ENCODE measurements around the gene THAP8. TPM values are rescaled to one million over a fixed set of nuclear protein-coding genes. Genes with fewer than 3 reads are reported as not detected.
A peak's percentile ranks its signal among the peaks of the same experiment; 100 is the strongest.

Gene THAP8
- total RNA-seq, 1 experiment from 2014 or later, result 7.6 TPM

- Mint-ChIP-seq H3K4me3 (ENCODE audit: unreplicated experiment) (no peak overlapping the region), H3K36me3 (ENCODE audit: insufficient read depth, unreplicated experiment) (peaks cover 35% of the 10 kb centered on the region), H3K4me1 (ENCODE audit: low read depth, unreplicated experiment) (peaks cover 33% of the 10 kb centered on the region), H3K27ac (ENCODE audit: unreplicated experiment) (peak overlapping the region; percentile 91), H3K9me3 (ENCODE audit: unreplicated experiment) (no peaks in the 10 kb centered on the region), H3K27me3 (ENCODE audit: insufficient read depth, unreplicated experiment) (no peaks in the 10 kb centered on the region)
- TF ChIP-seq CTCF (IDR thresholded peaks at IDR 0.05; ENCODE audit: insufficient read depth in 1 of 2, low read depth in 1 of 2, low read length in 1 of 2, severe bottlenecking in 1 of 2, unreplicated experiment in 1 of 2), result no peak
- ChIA-PET CTCF (no interaction called here), POLR2A (no interaction called here)
- no peaks in the 10 kb centered on the region for H3K9me3 ChIP-seq
- BruUV-seq (replicated peaks), result no TSS peak
- no peak overlapping the region for H3K4me3 ChIP-seq (ENCODE audit: low read depth, low read length)
- H3K36me3 ChIP-seq (ENCODE audit: control insufficient read depth, insufficient read depth, low read length), result no peaks in the 10 kb centered on the region
- H3K27me3 ChIP-seq (replicated peaks; ENCODE audit: control insufficient read depth, insufficient read depth, low read length), result no peaks in the 10 kb centered on the region
- intact Hi-C loops (cut with micrococcal nuclease; ENCODE audit: unreplicated experiment), result no loop called here
- H3K4me1 ChIP-seq, result peaks cover 22% of the 10 kb centered on the region
- DNase-seq, result no peak
These were observed 13.6 kb downstream of the THAP8 start for GRCh38 chr19:36040495-36040894.

- Mint-ChIP-seq H3K36me3 (ENCODE audit: insufficient read depth, unreplicated experiment) (peaks cover 30% of the 10 kb centered on the region), H3K9me3 (ENCODE audit: unreplicated experiment) (no peaks in the 10 kb centered on the region), H3K4me1 (ENCODE audit: low read depth, unreplicated experiment) (peaks cover 12% of the 10 kb centered on the region), H3K4me3 (ENCODE audit: unreplicated experiment) (no peak within 1 kb of the TSS), H3K27me3 (ENCODE audit: insufficient read depth, unreplicated experiment) (no peaks in the 10 kb centered on the region), H3K27ac (ENCODE audit: unreplicated experiment) (no peak within 1 kb of the TSS)
- Histone ChIP-seq H3K36me3 (ENCODE audit: control insufficient read depth, insufficient read depth, low read length) (peaks cover 2% of the 10 kb centered on the region; the same call in 1 of the 2 replicates), H3K27me3 (replicated peaks; ENCODE audit: control insufficient read depth, insufficient read depth, low read length) (no peaks in the 10 kb centered on the region), H3K4me3 (ENCODE audit: low read depth, low read length) (no peak within 1 kb of the TSS), H3K9me3 (no peaks in the 10 kb centered on the region), H3K4me1 (no peaks in the 10 kb centered on the region; the same call in 1 of the 2 replicates)
- POLR2A ChIA-PET, result no interaction called here
- DNase-seq, result no peak
- CTCF ChIA-PET, result no interaction called here
- intact Hi-C loops (cut with micrococcal nuclease; ENCODE audit: unreplicated experiment), result no loop called here
- BruUV-seq (replicated peaks), result no TSS peak
- no peak for TF ChIP-seq CTCF (IDR thresholded peaks at IDR 0.05; ENCODE audit: insufficient read depth in 1 of 2, low read depth in 1 of 2, low read length in 1 of 2, severe bottlenecking in 1 of 2, unreplicated experiment in 1 of 2)
These were observed 21.6 kb downstream of the THAP8 start, which contains the start of gene CLIP3 for GRCh38 chr19:36032251-36033104. Gene CLIP3 (minus strand): TSS chr19:36032873. CDS start chr19:36032357, 516 bp downstream.

GRCh38 chr19:36031308-36031707, 22.8 kb downstream of the THAP8 start:
- Mint-ChIP-seq H3K36me3 (ENCODE audit: insufficient read depth, unreplicated experiment) (peaks cover 24% of the 10 kb centered on the region), H3K9me3 (ENCODE audit: unreplicated experiment) (no peaks in the 10 kb centered on the region), H3K27ac (ENCODE audit: unreplicated experiment) (peak overlapping the region; percentile 29), H3K27me3 (ENCODE audit: insufficient read depth, unreplicated experiment) (no peaks in the 10 kb centered on the region), H3K4me1 (ENCODE audit: low read depth, unreplicated experiment) (peaks cover 12% of the 10 kb centered on the region), H3K4me3 (ENCODE audit: unreplicated experiment) (no peak overlapping the region)
- BruUV-seq (replicated peaks), result no TSS peak
- Histone ChIP-seq H3K27me3 (replicated peaks; ENCODE audit: control insufficient read depth, insufficient read depth, low read length) (no peaks in the 10 kb centered on the region), H3K9me3 (no peaks in the 10 kb centered on the region), H3K36me3 (ENCODE audit: control insufficient read depth, insufficient read depth, low read length) (peaks cover 2% of the 10 kb centered on the region; the same call in 1 of the 2 replicates), H3K4me3 (ENCODE audit: low read depth, low read length) (no peak overlapping the region), H3K4me1 (no peaks in the 10 kb centered on the region; the same call in 1 of the 2 replicates)
- no peak for DNase-seq
- no peak for TF ChIP-seq CTCF (IDR thresholded peaks at IDR 0.05; ENCODE audit: insufficient read depth in 1 of 2, low read depth in 1 of 2, low read length in 1 of 2, severe bottlenecking in 1 of 2, unreplicated experiment in 1 of 2)
- CTCF ChIA-PET, result no interaction called here
- intact Hi-C loops (cut with micrococcal nuclease; ENCODE audit: unreplicated experiment), result no loop called here
- POLR2A ChIA-PET, result no interaction called here

Data from Caco-2 (cell line).